AG04449 (cell line): ENCODE results near the gene ZNF331.
"Not testable (repeated sequence)": the region's sequence is repeated elsewhere in the genome, so short reads cannot be mapped to it uniquely, and the experiment has no call there.

Source experiments
- CTCF ChIA-PET: fragments of 350-600 bp; formaldehyde crosslinking; extraction: SDS; loops from one replicate; lab custom pipeline; 2021; ENCODE audit warnings: antibody characterized with exemption; lab: Yijun Ruan, JAX
- POLR2A ChIA-PET: fragments of 400-600, 350-600 bp; formaldehyde crosslinking; extraction: SDS; loops from one replicate; lab custom pipeline; 2020; ENCODE audit warnings: antibody characterized with exemption, inconsistent platforms; lab: Yijun Ruan, JAX
- DNase-seq: peaks from one replicate; pipeline ENCODE4 v3.0.0-alpha.2; 2010; ENCODE audit warnings: low read depth, low spot score
- H3K4me3 ChIP-seq: 2 replicates; pipeline ENCODE4 v1.5.1; 2011; ENCODE audit warnings: low read depth, mild to moderate bottlenecking, control low read depth, low read length
- TF ChIP-seq, protein P1 (sequence below): IDR thresholded peaks from one replicate; pipeline ENCODE4 v1.5.1; 2011; ENCODE audit warnings: mild to moderate bottlenecking, moderate library complexity, low read length, control low read depth, inconsistent platforms; ENCODE audit not compliant: insufficient read depth; ENCODE audit errors: missing control alignments

The ZNF331 gene

DNA sequence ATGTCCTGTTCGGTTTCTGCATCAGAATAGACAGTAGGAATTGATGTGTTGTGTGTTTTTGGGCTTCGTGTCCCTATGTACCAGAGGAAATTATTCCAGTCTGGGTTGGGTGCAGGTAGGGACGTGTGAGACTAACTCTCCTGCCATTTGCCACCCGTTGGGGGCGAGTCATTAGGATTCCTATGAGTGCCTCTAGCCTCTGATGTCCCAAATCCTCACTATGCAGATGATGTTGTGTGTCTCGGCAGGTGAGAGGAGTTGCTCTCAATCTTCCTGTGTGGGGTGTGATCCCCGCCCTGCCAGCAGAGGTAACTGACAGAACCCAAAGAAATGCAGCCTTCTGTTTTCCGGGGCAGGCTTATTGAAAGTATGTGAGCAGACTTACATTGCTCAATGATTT, 31.2 kb upstream of the ZNF331 start:
- CTCF ChIA-PET = no interaction called here
- DNase-seq = no peak
- H3K4me3 ChIP-seq = no peak overlapping the region
- TF ChIP-seq, protein P1, sequence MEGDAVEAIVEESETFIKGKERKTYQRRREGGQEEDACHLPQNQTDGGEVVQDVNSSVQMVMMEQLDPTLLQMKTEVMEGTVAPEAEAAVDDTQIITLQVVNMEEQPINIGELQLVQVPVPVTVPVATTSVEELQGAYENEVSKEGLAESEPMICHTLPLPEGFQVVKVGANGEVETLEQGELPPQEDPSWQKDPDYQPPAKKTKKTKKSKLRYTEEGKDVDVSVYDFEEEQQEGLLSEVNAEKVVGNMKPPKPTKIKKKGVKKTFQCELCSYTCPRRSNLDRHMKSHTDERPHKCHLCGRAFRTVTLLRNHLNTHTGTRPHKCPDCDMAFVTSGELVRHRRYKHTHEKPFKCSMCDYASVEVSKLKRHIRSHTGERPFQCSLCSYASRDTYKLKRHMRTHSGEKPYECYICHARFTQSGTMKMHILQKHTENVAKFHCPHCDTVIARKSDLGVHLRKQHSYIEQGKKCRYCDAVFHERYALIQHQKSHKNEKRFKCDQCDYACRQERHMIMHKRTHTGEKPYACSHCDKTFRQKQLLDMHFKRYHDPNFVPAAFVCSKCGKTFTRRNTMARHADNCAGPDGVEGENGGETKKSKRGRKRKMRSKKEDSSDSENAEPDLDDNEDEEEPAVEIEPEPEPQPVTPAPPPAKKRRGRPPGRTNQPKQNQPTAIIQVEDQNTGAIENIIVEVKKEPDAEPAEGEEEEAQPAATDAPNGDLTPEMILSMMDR = no peak
- POLR2A ChIA-PET = no interaction called here

DNA sequence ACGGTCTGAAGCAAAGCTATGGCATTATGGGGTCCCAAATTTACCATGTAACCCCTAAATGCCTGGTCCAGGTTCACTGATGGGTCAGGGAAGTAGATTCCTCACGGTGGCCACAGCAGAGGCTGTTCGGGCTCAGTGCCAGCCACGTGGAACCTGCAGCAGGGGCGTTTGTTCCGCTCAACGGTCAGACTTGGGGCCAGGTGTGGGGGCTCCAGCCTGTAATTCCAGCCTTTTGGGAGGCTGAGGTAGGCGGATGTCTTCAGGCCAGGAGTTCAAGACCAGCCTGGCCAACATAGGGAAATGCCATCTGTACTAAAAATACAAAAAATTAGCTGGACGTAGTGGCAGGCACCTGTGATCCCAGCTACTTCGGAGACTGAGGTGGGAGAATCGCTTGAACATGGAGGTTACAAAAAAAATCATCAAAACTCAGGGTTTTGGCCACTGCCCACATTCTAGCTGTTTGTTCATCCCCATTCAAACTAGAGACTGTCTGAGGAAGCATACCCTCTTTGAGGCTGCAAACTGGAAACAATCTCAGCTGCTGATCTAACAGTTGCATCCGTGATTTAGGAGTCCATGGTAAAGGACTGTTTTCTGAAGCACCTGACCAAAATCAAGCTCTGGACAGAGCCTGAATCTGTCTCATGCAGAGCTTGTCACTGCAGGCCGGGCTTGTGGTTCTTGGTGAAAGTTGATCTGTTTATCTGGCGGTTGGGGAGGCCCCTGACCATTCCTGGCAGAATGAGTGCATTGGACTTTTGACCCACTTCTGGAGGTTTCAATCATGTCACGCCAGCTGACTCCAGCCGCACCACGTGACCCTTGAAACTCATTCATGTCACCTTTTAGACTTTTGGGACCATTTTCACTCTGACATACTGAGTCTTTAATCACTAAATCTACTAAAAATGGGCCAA, 30.2 kb upstream of the ZNF331 start:
- TF ChIP-seq, protein P1 = no peak
- CTCF ChIA-PET = interaction anchor here (0.7 kb wide), 1 partner anchor 83 kb away, joined by 3 read pairs; no protein-coding TSS in a partner anchor
- DNase-seq = no peak

DNA sequence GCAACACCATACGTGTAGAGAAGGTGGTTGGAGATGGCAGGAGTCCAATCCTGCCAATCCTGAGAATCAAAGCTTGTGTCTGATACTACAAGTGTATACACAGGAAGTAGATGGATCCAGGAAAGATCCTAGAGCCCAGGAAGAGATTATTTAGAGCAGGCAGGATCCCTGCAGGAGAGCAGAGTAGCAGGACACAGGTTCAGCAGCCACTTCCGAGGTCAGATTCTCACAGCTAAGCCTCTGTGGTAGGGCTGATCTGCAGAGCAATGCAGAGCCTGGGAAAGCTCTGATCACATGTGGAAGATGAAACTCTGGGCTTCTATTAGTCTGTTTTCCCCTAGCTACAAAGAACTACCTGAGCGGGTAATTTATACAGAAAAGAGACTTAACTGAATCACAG, 28.5 kb upstream of the ZNF331 start:
- DNase-seq = no peak
- CTCF ChIA-PET = interaction anchor here (0.6 to 1.4 kb wide), 2 partner anchors 11 to 1145 kb away, joined by 4 to 5 read pairs; no protein-coding TSS in a partner anchor
- no peak overlapping the region for H3K4me3 ChIP-seq
- TF ChIP-seq, protein P1 = no peak
- POLR2A ChIA-PET = no interaction called here

More for the DNA sequence above, 30.2 kb upstream of the ZNF331 start:
- H3K4me3 ChIP-seq = no peak overlapping the region
- POLR2A ChIA-PET = no interaction called here

DNA sequence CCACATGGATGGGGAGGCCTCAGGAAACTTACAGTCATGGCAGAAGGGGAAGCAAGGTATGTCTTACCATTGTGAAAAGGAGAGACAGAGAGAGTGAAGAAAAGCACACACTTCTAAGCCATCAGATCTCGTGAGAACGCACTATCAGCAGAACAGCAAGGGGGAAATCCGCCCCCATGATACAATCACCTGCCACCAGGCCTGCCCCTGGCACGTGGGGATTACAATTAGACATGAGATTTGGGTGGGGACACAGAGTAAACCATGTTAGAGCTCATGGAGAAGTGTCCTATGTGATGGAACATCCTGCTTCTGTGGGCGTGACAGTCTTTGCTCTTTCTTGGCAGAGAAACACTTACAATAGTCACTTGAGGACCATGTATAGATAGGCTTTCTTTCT, 28.1 kb upstream of the ZNF331 start:
- TF ChIP-seq, protein P1 = no peak
- POLR2A ChIA-PET = no interaction called here
- CTCF ChIA-PET = interaction anchor here (0.6 to 1.4 kb wide), 4 partner anchors 11 to 1145 kb away, joined by 3 to 5 read pairs (median 4); no protein-coding TSS in a partner anchor
- no peak for DNase-seq
- no peak overlapping the region for H3K4me3 ChIP-seq

DNA sequence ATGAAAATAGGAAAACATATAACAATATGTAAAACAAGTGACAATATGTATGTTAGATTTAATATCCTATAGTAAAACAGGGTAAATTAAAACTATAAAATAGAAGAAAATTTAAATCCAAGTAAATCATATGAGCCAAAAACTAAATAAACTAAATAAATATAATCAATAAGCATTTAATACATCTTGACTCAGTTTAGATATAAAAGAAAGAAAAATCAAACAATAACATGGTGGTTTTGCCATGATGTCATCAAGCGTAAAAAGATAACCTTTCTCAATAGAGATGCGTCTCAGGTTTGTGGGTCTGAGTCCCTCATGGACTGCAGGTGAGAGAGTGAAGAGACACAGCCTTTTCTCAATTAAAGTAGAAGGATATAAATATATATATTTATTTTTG, 26.6 kb upstream of the ZNF331 start:
- TF ChIP-seq, protein P1 = no peak
- POLR2A ChIA-PET = no interaction called here
- CTCF ChIA-PET = interaction anchor here (1.0 to 1.2 kb wide), 2 partner anchors 78 to 316 kb away, joined by 3 to 4 read pairs; no protein-coding TSS in a partner anchor
- DNase-seq = no peak
- no peak overlapping the region for H3K4me3 ChIP-seq

DNA sequence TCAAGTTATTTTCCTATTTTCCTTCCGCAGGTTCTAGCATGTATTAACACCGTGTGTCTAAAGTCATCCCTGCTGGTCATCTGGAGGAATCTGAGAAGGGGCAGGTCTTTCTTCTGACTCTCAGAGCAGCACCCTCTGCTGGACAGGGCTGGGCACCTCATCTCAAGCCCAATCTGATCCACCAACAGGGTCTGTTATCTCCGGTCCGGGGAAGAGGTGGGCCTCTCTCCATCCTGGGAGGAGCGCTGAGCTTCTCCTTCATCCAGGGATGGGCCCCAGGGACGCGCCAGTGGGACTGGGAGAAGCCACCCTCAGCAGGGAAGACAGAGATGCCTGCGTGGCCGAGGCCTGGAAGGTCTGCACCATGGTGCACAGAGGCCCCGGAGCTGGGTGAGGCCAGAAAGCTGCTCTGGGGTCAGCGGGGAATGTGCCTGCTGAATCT, 26.0 kb upstream of the ZNF331 start:
- TF ChIP-seq, protein P1 = peak; percentile 55
- ChIA-PET POLR2A (no interaction called here), CTCF (interaction anchor here (1.0 to 1.2 kb wide), 2 partner anchors 78 to 317 kb away, joined by 3 to 4 read pairs; no protein-coding TSS in a partner anchor)
- no peak for DNase-seq
- H3K4me3 ChIP-seq = no peak overlapping the region

DNA sequence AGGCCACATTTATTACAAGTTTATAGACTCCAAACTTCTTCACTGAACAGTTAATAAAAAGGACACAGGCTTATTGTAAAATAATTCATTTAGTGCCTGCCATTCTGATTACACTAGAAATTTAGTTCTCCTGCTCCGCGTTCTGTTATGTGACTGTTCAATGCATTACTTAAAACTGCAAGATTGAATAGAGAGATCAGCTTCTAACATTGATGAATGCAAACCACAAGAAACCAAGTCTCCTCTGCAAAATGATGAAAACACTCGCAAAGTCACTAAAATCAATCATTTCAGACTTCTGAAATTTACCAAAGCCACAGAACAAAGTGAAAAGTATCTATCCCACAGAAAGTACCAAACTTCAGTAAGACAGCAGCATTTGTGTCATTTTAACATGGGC, 22.9 kb upstream of the ZNF331 start:
- POLR2A ChIA-PET, DNase-seq, CTCF ChIA-PET, H3K4me3 ChIP-seq: not testable (repeated sequence)
